K562 (cell line): ENCODE results near the gene HSFX3. TPM values are rescaled to one million over a fixed set of nuclear protein-coding genes. Genes with fewer than 3 reads are reported as not detected.

ENCODE experiments used
- CBFA2T2 ChIP-seq: fragments of 450-650 bp; conservative IDR thresholded peaks from 2 replicates; pipeline ENCODE4 v1.6.1; 2017; ENCODE audit warnings: mild to moderate bottlenecking
- CREBBP ChIP-seq: IDR thresholded peaks from one replicate; pipeline ENCODE4 v1.6.1; 2012; ENCODE audit warnings: low read depth, mild to moderate bottlenecking, control low read depth, inconsistent platforms, low read length
- ETV1 ChIP-seq: fragments of 450-650 bp; conservative IDR thresholded peaks from 2 replicates; pipeline ENCODE4 v1.6.1; 2016; ENCODE audit warnings: missing genetic modification characterization, control low read depth, low read depth, missing compliant biosample characterization
- KDM2B ChIP-seq: fragments of 250-450 bp; sonication (Bioruptor Pico); IDR thresholded peaks from 2 replicates; pipeline ENCODE4 v1.8.0; 2021; ENCODE audit warnings: mild to moderate bottlenecking, moderate library complexity
- KLF13 ChIP-seq: fragments of 450-650 bp; IDR thresholded peaks from 2 replicates; pipeline ENCODE4 v1.6.1; 2016; ENCODE audit warnings: missing genetic modification characterization, low read depth, mild to moderate bottlenecking, missing compliant biosample characterization, moderate library complexity, borderline replicate concordance
- MGA ChIP-seq: fragments of 450-650 bp; IDR thresholded peaks from 2 replicates; pipeline ENCODE4 v1.6.1; 2016; ENCODE audit warnings: mild to moderate bottlenecking, moderate library complexity
- MTA2 ChIP-seq: fragments of 450-650 bp; IDR thresholded peaks from 2 replicates; pipeline ENCODE4 v1.6.1; 2016; ENCODE audit warnings: low read depth
- NFIC ChIP-seq: fragments of 450-650 bp; IDR thresholded peaks from 2 replicates; pipeline ENCODE4 v1.6.1; 2017; ENCODE audit warnings: mild to moderate bottlenecking, inconsistent platforms
- NR2C2 ChIP-seq, 2 experiments: fragments of 200-800 bp in 1 of 2; sonication (Bioruptor generic) in 1 of 2; sonication (generic) in 1 of 2; formaldehyde crosslinking in 1 of 2; IDR thresholded peaks; 2 replicates each; pipeline versions ENCODE4 v1.6.1 to v1.8.0; 2016 to 2022; ENCODE audit warnings: mild to moderate bottlenecking in 1 of 2, missing compliant biosample characterization in 1 of 2, missing genetic modification characterization in 1 of 2, missing genetic modification reagents in 1 of 2
- NR2F6 ChIP-seq: fragments of 450-650 bp; formaldehyde crosslinking; IDR thresholded peaks from 2 replicates; pipeline ENCODE4 v1.4.0; 2020; ENCODE audit warnings: mild to moderate bottlenecking
- RHOXF2B ChIP-seq: fragments of 250-450 bp; sonication (Bioruptor Pico); conservative IDR thresholded peaks from 2 replicates; pipeline ENCODE4 v1.5.1; 2021
- TAL1 ChIP-seq: fragments of 450-650 bp; IDR thresholded peaks from 2 replicates; pipeline ENCODE4 v1.6.1; 2016; ENCODE audit warnings: mild to moderate bottlenecking
- TARDBP ChIP-seq: fragments of 450-650 bp; IDR thresholded peaks from 2 replicates; pipeline ENCODE4 v1.6.1; 2016
- TCF3 ChIP-seq: sonication (generic); formaldehyde crosslinking; IDR thresholded peaks from 2 replicates; pipeline ENCODE4 v1.4.0; 2020; ENCODE audit warnings: mild to moderate bottlenecking, missing genetic modification reagents
- TSC22D4 ChIP-seq: fragments of 450-650 bp; IDR thresholded peaks from 2 replicates; pipeline ENCODE4 v1.6.1; 2016; ENCODE audit warnings: missing genetic modification characterization, missing biosample characterization, control low read depth
- ZNF583 ChIP-seq: fragments of 250-450 bp; sonication (Bioruptor Pico); IDR thresholded peaks from 2 replicates; pipeline ENCODE4 v1.4.0; 2020
- ZNF75A ChIP-seq: fragments of 450-650 bp; formaldehyde crosslinking; IDR thresholded peaks from 2 replicates; pipeline ENCODE4 v1.4.0; 2020; ENCODE audit warnings: mild to moderate bottlenecking
- polyA plus RNA-seq, 8 experiments: library from polyadenylated mRNA; depleted of rRNA in 4 of 8; stranded (reverse) in 5 of 8; unstranded in 3 of 8; fragments of >200 nt; fragmentation: Nextera tagmentation in 2 of 8; fragmentation: Illumina TruSeq in 1 of 8; extraction: Ambion mirVana in 2 of 8; extraction: Trizol in 1 of 8; gene quantifications; 2 replicates each; pipeline versions ENCODE4 v1.2.1 to v1.2.3, GENCODE V29; 2011 to 2014; ENCODE audit warnings: inconsistent platforms in 1 of 8, missing spikeins in 1 of 8
- total RNA-seq, 7 experiments: library from RNA; depleted of rRNA in 6 of 7; stranded (reverse); fragments of >200 nt in 6 of 7; fragmentation: Illumina TruSeq in 2 of 7; extraction: Trizol in 2 of 7; gene quantifications; 2 replicates each; pipeline versions ENCODE4 v1.2.1 to v1.2.3, GENCODE V29; 2011 to 2021; ENCODE audit warnings: low replicate concordance in 1 of 7
- TF ChIP-seq, protein P1 (sequence below), 2 experiments: fragments of 200-800 bp in 1 of 2; sonication (Bioruptor generic) in 1 of 2; sonication (generic) in 1 of 2; formaldehyde crosslinking in 1 of 2; IDR thresholded peaks in 1 of 2; conservative IDR thresholded peaks in 1 of 2; 2 replicates each; pipeline versions ENCODE4 v1.5.0 to v1.6.1; 2016 to 2020; ENCODE audit warnings: missing compliant biosample characterization in 1 of 2, missing genetic modification characterization in 1 of 2, missing genetic modification reagents in 1 of 2

Gene HSFX3
- total and polyA plus RNA-seq, 9 of the 15 experiments (the other 6 are each of a cell fraction or from before 2014, with no cell fraction given): 0.08 to 0.10 TPM; not detected in 7

- TF ChIP-seq ZNF75A (CRISPR knock-in tag) (no peak), KDM2B (no peak), RHOXF2B (no peak), TARDBP (no peak), MGA (no peak), CBFA2T2 (peak; percentile 53), KLF13 (no peak), CREBBP (no peak), NR2C2 (CRISPR knock-in tag; IDR thresholded peaks at IDR 0.05) (no peak), NR2C2 (tag; IDR thresholded peaks at IDR 0.05) (0 out of 2 replicates have a peak, but pooled peaks have one; percentile 7), NFIC (no peak), ZNF583 (CRISPR knock-in tag) (no peak), TCF3 (CRISPR knock-in tag) (peak; percentile 65), MTA2 (peak; percentile 29; the same call in 1 of the 2 replicates), NR2F6 (CRISPR knock-in tag) (no peak), TSC22D4 (tag) (no peak), ETV1 (tag) (no peak), TAL1 (peak; percentile 54)
- TF ChIP-seq, protein P1, sequence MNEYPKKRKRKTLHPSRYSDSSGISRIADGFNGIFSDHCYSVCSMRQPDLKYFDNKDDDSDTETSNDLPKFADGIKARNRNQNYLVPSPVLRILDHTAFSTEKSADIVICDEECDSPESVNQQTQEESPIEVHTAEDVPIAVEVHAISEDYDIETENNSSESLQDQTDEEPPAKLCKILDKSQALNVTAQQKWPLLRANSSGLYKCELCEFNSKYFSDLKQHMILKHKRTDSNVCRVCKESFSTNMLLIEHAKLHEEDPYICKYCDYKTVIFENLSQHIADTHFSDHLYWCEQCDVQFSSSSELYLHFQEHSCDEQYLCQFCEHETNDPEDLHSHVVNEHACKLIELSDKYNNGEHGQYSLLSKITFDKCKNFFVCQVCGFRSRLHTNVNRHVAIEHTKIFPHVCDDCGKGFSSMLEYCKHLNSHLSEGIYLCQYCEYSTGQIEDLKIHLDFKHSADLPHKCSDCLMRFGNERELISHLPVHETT (CRISPR knock-in tag; conservative IDR thresholded peaks at IDR 0.05 in 1 of 2, IDR thresholded peaks at IDR 0.05 in 1 of 2): no peak
These were observed 33.1 kb downstream of the HSFX3 start (continued) for GRCh38 chrX:149516604-149517003.
